Stimulated activated CD4-positive, alpha-beta T cell treated with anti-CD3 and anti-CD28 coated beads, Interleukin-1b, Interleukin-23, amount 100 ng/mL, for 1 hour (primary cell): ENCODE measurements around the gene AURKB.
"Not testable (repeated sequence)": the region's sequence is repeated elsewhere in the genome, so short reads cannot be mapped to it uniquely, and the experiment has no call there.

ENCODE experiments used
- DNase-seq, 2 donors: peaks; one replicate each; pipeline ENCODE4 v3.0.0-alpha.2; 2020; ENCODE audit warnings: low read depth in 2 of 2

AURKB gene

GRCh38 chr17:8209907-8210760, at the start of gene AURKB:
Gene AURKB, minus strand, starts transcription at chr17:8210575. Its CDS starts 351 bp downstream, at chr17:8210224.
- DNase-seq: peak; percentile 80

GRCh38 chr17:8257801-8258200, 47.4 kb upstream of the AURKB start:
- DNase-seq: no peak

GRCh38 chr17:8256691-8257090, 46.3 kb upstream of the AURKB start:
- DNase-seq: no peak

- no peak for DNase-seq
Observed at GRCh38 chr17:8256291-8256690, 45.9 kb upstream of the AURKB start.

- no peak for DNase-seq
Observed at GRCh38 chr17:8255499-8255898, 45.1 kb upstream of the AURKB start.

GRCh38 chr17:8254881-8255280, 44.5 kb upstream of the AURKB start:
- DNase-seq: no peak

GRCh38 chr17:8253801-8254200, 43.4 kb upstream of the AURKB start:
- DNase-seq: no peak

GRCh38 chr17:8251411-8251810, 41.0 kb upstream of the AURKB start:
- not testable (repeated sequence) for DNase-seq

GRCh38 chr17:8249621-8250500, 39.5 kb upstream of the AURKB start:
- DNase-seq: no peak

GRCh38 chr17:8248751-8249607, 38.6 kb upstream of the AURKB start, which contains the start of gene PFAS:
Gene PFAS, plus strand, starts transcription at chr17:8249289. Its CDS starts 4,649 bp downstream, at chr17:8253938.
- peak; percentile 81 to 96 for DNase-seq

- DNase-seq: no peak
Observed at GRCh38 chr17:8244768-8245167, 34.4 kb upstream of the AURKB start.

GRCh38 chr17:8243827-8244226, 33.5 kb upstream of the AURKB start:
- no peak for DNase-seq

- DNase-seq: no peak
Observed at GRCh38 chr17:8237886-8238285, 27.5 kb upstream of the AURKB start.

GRCh38 chr17:8237175-8237574, 26.8 kb upstream of the AURKB start:
- no peak for DNase-seq

GRCh38 chr17:8235676-8236075, 25.3 kb upstream of the AURKB start:
- DNase-seq: no peak

GRCh38 chr17:8234361-8235270, 24.2 kb upstream of the AURKB start:
- no peak for DNase-seq

- DNase-seq: no peak
Observed at GRCh38 chr17:8231701-8232100, 21.3 kb upstream of the AURKB start.

- no peak for DNase-seq
Observed at GRCh38 chr17:8227238-8227581, 16.8 kb upstream of the AURKB start.

GRCh38 chr17:8226536-8227237, 16.3 kb upstream of the AURKB start:
- peak in 1 of 2 donors; percentile 19 for DNase-seq
